Measurements from ENCODE around the gene SKIC2.

The SKIC2 gene

DNA sequence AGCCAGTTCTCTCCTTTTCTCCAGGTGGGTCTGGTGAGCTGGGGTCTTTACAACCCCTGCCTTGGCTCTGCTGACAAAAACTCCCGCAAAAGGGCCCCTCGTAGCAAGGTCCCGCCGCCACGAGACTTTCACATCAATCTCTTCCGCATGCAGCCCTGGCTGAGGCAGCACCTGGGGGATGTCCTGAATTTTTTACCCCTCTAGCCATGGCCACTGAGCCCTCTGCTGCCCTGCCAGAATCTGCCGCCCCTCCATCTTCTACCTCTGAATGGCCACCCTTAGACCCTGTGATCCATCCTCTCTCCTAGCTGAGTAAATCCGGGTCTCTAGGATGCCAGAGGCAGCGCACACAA is 13.8 kb upstream of the SKIC2 start:
- Histone ChIP-seq H3F3A (ENCODE audit: insufficient read depth, low read length) (no peaks in the 10 kb centered on the region), H3K9me2 (ENCODE audit: low read depth, low read length) (no peaks in the 10 kb centered on the region), H3K4me2 (ENCODE audit: low read length) (no peak overlapping the region), H3K4me3 (ENCODE audit: low read depth, low read length, poor library complexity, severe bottlenecking) (no peak overlapping the region), H2AFZ (ENCODE audit: low read length) (no peak overlapping the region), H3K27ac (ENCODE audit: low read depth, low read length, poor library complexity, severe bottlenecking) (no peak overlapping the region), H4K20me1 (ENCODE audit: insufficient read depth, low read length) (no peaks in the 10 kb centered on the region), H3K4me1 (ENCODE audit: insufficient read depth, low read length, severe bottlenecking) (no peaks in the 10 kb centered on the region), H3K9ac (ENCODE audit: low read length) (no peak overlapping the region), H3K79me2 (ENCODE audit: insufficient read depth, low read length) (no peaks in the 10 kb centered on the region), H3K27me3 (ENCODE audit: insufficient read depth, low read length) (peaks cover 11% of the 10 kb centered on the region), H3K9me3 (ENCODE audit: low read length) (no peaks in the 10 kb centered on the region), H3K36me3 (ENCODE audit: insufficient read depth, low read length) (no peaks in the 10 kb centered on the region)
- TF ChIP-seq EZH2 (IDR thresholded peaks at IDR 0.05; ENCODE audit: borderline replicate concordance, low read length): no peak
- TF ChIP-seq, protein P1, sequence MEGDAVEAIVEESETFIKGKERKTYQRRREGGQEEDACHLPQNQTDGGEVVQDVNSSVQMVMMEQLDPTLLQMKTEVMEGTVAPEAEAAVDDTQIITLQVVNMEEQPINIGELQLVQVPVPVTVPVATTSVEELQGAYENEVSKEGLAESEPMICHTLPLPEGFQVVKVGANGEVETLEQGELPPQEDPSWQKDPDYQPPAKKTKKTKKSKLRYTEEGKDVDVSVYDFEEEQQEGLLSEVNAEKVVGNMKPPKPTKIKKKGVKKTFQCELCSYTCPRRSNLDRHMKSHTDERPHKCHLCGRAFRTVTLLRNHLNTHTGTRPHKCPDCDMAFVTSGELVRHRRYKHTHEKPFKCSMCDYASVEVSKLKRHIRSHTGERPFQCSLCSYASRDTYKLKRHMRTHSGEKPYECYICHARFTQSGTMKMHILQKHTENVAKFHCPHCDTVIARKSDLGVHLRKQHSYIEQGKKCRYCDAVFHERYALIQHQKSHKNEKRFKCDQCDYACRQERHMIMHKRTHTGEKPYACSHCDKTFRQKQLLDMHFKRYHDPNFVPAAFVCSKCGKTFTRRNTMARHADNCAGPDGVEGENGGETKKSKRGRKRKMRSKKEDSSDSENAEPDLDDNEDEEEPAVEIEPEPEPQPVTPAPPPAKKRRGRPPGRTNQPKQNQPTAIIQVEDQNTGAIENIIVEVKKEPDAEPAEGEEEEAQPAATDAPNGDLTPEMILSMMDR (IDR thresholded peaks at IDR 0.05; ENCODE audit: low read length): no peak

DNA sequence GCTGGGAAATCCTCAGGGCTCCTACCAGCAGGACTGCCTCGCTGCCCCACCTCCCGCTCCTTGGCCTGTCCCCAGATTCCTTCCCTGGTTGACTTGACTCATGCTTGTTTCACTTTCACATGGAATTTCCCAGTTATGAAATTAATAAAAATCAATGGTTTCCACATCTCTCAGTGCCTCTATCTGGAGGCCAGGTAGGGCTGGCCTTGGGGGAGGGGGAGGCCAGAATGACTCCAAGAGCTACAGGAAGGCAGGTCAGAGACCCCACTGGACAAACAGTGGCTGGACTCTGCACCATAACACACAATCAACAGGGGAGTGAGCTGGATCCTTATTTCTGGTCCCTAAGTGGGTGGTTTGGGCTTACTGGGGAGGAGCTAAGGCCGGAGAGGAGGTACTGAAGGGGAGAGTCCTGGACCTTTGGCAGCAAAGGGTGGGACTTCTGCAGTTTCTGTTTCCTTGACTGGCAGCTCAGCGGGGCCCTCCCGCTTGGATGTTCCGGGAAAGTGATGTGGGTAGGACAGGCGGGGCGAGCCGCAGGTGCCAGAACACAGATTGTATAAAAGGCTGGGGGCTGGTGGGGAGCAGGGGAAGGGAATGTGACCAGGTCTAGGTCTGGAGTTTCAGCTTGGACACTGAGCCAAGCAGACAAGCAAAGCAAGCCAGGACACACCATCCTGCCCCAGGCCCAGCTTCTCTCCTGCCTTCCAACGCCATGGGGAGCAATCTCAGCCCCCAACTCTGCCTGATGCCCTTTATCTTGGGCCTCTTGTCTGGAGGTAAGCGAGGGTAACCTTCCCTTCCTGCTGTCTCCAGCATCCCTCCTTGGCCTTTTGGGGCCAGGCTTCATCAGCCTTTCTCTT is 13.2 kb upstream of the SKIC2 start, which contains the start of gene CFB:
CFB (plus strand) TSS at position 589 of the 863 bp plus-strand sequence; CDS start at position 716, 127 bp downstream.
- H3K9ac ChIP-seq (ENCODE audit: low read length): no peak within 1 kb of the TSS

DNA sequence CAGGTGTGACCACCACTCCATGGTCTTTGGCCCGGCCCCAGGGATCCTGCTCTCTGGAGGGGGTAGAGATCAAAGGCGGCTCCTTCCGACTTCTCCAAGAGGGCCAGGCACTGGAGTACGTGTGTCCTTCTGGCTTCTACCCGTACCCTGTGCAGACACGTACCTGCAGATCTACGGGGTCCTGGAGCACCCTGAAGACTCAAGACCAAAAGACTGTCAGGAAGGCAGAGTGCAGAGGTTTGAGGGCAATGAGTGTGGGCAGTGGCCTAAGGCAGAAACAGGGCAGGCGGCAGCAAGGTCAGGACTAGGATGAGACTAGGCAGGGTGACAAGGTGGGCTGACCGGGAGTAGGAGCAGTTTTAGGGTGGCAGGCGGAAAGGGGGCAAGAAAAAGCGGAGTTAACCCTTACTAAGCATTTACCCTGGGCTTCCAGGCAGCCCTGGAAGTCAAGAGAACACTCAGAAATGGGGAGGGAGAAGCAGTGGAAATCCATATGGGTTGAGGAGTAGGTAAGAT is 12.5 kb upstream of the SKIC2 start:
- Histone ChIP-seq H2AFZ (ENCODE audit: low read length) (no peak overlapping the region), H3K9me2 (ENCODE audit: low read depth, low read length) (no peaks in the 10 kb centered on the region), H3K79me2 (ENCODE audit: insufficient read depth, low read length) (no peaks in the 10 kb centered on the region), H3F3A (ENCODE audit: insufficient read depth, low read length) (no peaks in the 10 kb centered on the region), H3K4me2 (ENCODE audit: low read length) (no peak overlapping the region), H3K4me3 (ENCODE audit: low read depth, low read length, poor library complexity, severe bottlenecking) (no peak overlapping the region), H4K20me1 (ENCODE audit: insufficient read depth, low read length) (no peaks in the 10 kb centered on the region), H3K4me1 (ENCODE audit: insufficient read depth, low read length, severe bottlenecking) (no peaks in the 10 kb centered on the region), H3K9me3 (ENCODE audit: low read length) (no peaks in the 10 kb centered on the region), H3K9ac (ENCODE audit: low read length) (no peak overlapping the region), H3K36me3 (ENCODE audit: insufficient read depth, low read length) (peaks cover 5% of the 10 kb centered on the region; the same call in 1 of the 2 replicates), H3K27me3 (ENCODE audit: insufficient read depth, low read length) (peaks cover 11% of the 10 kb centered on the region), H3K27ac (ENCODE audit: low read depth, low read length, poor library complexity, severe bottlenecking) (no peak overlapping the region)
- TF ChIP-seq EZH2 (IDR thresholded peaks at IDR 0.05; ENCODE audit: borderline replicate concordance, low read length): no peak
- TF ChIP-seq, protein P1 (IDR thresholded peaks at IDR 0.05; ENCODE audit: low read length): no peak

More for the DNA sequence above, 13.2 kb upstream of the SKIC2 start, which contains the start of gene CFB:
- Histone ChIP-seq H3K36me3 (ENCODE audit: insufficient read depth, low read length) (no peaks in the 10 kb centered on the region), H3K4me1 (ENCODE audit: insufficient read depth, low read length, severe bottlenecking) (no peaks in the 10 kb centered on the region), H3K27ac (ENCODE audit: low read depth, low read length, poor library complexity, severe bottlenecking) (no peak within 1 kb of the TSS), H3K9me3 (ENCODE audit: low read length) (no peaks in the 10 kb centered on the region), H3K27me3 (ENCODE audit: insufficient read depth, low read length) (peaks cover 11% of the 10 kb centered on the region), H3K4me3 (ENCODE audit: low read depth, low read length, poor library complexity, severe bottlenecking) (no peak within 1 kb of the TSS), H2AFZ (ENCODE audit: low read length) (no peak within 1 kb of the TSS), H3K79me2 (ENCODE audit: insufficient read depth, low read length) (no peaks in the 10 kb centered on the region), H3K9me2 (ENCODE audit: low read depth, low read length) (no peaks in the 10 kb centered on the region), H3F3A (ENCODE audit: insufficient read depth, low read length) (no peaks in the 10 kb centered on the region), H4K20me1 (ENCODE audit: insufficient read depth, low read length) (no peaks in the 10 kb centered on the region), H3K4me2 (ENCODE audit: low read length) (no peak within 1 kb of the TSS)
- TF ChIP-seq EZH2 (IDR thresholded peaks at IDR 0.05; ENCODE audit: borderline replicate concordance, low read length): no peak
- TF ChIP-seq, protein P1 (IDR thresholded peaks at IDR 0.05; ENCODE audit: low read length): no peak
